NCI-H82 treated with DMSO at 0.1 percent for 48 hours (cell line): ENCODE results near the gene RAB44.
A peak's percentile ranks its signal among the peaks of the same experiment; 100 is the strongest.
"Not testable (repeated sequence)": the region's sequence is repeated elsewhere in the genome, so short reads cannot be mapped to it uniquely, and the experiment has no call there.

ENCODE experiments used
- DNase-seq: peaks from one replicate; lab custom pipeline; 2025; ENCODE audit not compliant: unreplicated experiment; lab: John Stamatoyannopoulos, UW

Gene RAB44

DNA sequence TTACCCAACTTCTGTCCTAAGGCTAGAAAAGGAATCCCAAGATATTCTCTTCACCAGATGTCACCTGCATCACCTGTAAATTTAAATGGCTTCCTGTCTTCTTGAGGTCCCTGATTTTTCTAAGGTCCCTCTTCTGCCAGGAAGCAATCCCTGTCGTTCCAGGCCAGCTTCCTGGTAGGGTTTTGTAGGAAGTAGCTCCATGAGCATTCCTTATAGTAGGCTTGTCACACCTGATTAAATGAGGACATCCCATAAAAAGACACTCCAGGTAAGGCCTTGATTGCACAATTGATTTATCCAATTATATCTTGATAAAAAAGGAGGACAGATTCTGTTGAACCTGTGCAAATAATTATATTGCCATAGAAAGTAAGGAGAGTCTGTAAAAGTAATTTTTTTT, 8.7 kb downstream of the RAB44 start:
- no peak for DNase-seq

GRCh38 chr6:36712816-36713215, 15.2 kb downstream of the RAB44 start:
- no peak for DNase-seq

DNA sequence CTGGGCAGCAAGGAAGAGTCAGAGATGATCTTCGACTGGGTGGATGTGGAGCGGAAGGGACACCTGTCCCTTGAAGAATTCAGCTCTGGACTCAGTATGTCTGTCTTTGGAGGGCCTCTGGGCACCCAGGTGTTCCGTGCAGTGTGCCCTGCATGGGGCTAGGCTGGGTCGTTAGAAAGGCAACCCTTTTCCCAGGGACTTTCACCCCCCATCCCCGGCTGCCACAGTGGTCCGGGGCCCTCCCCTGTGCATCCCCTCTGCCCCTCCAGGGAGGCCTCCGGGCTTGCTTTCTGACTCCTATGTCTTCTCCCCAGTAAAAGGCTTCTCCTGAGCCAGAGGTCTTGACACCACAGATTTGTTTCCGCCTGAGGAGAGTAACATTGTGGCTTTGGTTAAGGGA, 16.2 kb downstream of the RAB44 start:
- no peak for DNase-seq

DNA sequence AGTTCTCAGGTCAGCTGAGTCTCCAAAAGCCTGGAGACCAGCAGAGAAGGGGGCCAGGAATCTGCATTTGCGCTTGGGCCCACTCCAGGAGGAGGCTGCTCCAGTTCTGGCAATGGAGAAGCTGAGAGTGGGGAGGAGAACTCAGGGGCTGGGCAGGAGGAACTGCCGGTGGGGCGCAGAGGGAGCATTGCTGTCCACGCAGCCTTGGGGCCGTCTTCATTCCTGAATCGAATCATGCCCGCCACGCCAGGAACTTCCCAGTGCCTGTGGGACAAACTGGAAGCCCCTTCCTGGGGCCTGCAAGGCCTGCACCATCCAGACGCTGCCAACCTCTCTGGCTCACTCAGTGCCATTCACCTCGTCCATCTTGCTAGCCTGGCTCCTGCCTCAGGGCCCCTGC, 16.9 kb downstream of the RAB44 start:
- DNase-seq, result no peak

DNA sequence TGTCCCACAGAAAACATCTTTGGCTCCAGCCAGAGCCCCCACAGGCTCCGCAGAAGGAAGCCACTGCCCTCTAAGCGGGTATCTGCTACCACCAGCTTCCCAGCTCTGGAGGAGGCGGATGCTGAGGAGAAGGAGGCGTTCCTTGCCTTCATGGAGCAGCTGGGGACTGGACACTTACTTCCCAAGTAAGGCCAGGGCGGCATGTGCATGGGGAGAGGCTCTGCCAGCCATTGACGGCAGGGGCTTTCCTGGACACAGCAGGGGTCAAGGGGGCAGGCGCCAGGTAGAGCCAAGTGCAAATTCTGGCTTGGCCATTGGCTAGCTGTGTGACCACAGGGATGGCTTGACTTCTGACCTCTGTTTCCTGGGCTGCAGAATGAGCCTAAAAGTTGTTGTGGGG, 17.8 kb downstream of the RAB44 start:
- no peak for DNase-seq

GRCh38 chr6:36716476-36717093, 19.0 kb downstream of the RAB44 start:
- DNase-seq, result no peak

DNA sequence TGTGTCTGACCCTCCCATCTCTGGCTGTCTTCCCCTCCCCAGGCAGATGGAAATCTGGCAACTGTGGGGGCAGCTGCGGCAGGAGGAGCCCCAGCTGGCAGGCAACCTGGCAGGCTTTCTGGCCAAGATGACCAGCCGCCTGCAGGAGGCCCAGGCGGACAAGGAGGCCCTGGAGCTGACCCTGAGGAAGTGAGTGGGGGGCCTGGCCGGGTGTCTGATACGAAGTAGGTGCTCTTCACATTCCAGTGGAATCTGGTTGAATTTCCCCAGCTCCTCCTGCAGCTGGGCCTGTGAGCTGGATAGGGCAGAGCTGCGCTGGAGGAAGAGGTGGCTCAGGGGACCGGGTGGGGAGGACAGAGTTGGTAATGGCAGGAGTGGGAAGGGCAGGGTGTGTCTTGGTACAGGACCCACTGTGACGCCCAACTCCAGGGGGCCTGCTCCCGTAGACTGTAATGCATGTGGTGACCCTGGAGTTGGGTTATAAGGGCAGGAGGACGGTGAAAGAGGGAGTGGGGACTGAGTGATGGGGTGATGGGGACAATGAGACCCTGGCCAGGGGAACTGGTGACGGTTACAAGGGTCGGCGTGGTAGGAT, 19.7 kb downstream of the RAB44 start:
- no peak for DNase-seq

DNA sequence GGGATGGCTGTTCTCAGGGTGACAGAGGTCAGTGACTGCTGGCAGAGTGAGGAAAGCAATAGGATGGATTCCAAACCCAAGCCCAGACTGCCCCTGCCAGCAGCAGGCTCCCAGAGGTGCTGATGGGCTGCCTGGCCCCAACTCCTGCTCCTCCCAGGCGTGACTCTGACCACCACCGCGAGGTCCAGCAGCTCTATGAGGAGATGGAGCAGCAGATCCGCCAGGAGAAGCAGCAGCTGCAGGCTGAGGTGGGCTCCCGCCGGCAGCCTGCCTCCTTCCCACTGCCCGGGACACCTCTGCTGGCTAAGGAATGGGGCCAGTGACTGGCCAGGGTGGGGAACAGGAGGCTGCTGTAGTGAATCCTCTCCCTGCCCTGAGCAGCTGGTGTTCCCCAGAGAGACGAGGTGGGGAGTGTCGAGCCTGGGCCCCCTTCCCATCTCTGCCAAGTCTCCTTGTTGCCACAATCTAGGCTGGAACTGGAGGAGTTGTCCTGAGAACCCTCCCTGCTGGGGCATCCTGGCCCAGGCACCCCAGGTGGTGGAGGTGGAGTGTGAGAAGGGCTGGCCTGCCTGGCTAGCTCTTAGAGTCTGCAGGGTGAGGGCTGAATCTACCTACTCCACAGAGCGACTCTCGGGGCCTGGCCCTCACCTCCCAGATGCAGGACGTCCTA, 20.4 kb downstream of the RAB44 start:
- no peak for DNase-seq

DNA sequence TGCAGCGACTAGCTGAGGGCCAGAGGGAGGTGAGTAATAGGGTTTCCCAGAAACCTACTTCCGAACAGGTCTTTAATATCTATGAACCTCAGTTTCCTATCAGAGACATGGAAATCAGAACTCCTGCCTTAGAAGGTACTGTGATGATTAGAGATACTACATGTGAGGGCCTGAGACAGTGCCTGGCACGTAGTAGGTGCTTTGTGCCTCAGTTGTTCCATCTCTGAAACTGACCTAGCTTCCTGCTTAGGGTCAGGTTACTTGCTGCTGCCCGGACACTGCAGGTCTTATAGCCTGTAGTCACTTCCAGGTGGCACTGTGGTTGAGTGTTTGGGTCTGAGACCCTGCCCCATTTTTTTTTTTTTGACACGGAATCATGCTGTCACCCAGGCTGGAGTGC, 20.9 kb downstream of the RAB44 start:
- no peak for DNase-seq

GRCh38 chr6:36719126-36719525, 21.5 kb downstream of the RAB44 start:
- DNase-seq, result no peak

DNA sequence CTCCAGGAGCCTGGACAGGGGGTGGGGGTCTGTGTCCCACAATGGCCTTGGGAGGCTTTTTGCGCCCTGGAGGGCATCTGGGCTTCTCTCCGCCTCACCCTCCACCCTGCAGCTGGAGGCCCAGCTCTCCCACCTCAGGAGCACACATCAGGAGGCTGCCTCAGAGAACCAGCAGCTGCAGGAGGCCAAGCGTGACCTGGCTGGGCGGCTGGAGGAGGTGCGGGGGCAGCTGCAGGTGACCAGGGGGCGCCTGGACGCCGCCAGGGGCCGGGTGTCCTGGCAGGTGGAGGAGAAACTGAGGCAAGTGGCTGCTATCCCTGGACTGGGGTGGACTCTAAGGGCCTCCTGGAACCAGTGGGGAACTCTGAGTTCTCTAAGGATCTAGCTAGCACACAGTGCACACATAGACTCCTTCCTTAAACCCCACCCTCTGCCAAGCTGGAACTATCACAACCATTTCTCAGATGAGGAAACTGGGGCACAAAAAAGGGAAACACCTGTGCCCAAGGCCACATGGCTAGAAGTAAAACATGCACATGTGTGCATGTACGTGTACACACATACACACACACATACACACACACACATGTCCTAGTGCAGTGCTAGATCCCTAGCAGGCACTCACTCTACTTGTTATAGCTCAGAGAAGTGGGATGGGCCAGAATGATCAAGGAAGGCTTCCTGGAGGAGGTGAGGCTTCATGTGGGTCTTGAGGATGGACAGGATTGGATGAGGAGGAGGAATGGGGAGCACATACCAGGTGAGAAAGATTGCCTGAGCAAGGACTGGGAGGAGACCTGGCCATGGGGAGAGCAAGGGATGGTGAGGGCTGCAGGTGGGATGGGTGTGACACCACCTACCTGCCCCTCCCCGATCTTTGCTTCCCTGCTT, 22.9 kb downstream of the RAB44 start:
- DNase-seq, result no peak

- DNase-seq, result no peak
Measured at GRCh38 chr6:36721369-36722140, 23.9 kb downstream of the RAB44 start.

- DNase-seq, result no peak
Measured at GRCh38 chr6:36722365-36722764, 24.7 kb downstream of the RAB44 start.

- no peak for DNase-seq
Measured at GRCh38 chr6:36722879-36723278, 25.3 kb downstream of the RAB44 start.

DNA sequence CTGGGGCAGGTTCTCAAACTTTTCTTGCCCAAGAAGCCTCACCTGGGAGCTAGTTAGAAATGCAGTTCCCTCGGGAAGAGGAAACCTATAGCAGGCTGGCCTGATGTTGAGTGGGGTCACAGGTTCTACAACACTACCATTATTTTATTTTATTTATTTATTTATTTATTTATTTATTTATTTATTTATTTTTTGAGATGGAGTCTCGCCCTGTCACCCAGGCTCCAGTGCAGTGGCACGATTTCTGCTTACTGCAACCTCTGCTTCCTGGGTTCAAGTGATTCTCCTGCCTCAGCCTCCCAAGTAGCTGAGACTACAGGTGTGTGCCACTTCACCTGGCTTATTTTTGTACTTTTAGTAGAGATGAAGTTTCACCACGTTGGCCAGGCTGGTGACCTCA, 26.4 kb downstream of the RAB44 start:
- not testable (repeated sequence) for DNase-seq

GRCh38 chr6:36724514-36725390, 27.1 kb downstream of the RAB44 start:
- DNase-seq, result peak; percentile 5

DNA sequence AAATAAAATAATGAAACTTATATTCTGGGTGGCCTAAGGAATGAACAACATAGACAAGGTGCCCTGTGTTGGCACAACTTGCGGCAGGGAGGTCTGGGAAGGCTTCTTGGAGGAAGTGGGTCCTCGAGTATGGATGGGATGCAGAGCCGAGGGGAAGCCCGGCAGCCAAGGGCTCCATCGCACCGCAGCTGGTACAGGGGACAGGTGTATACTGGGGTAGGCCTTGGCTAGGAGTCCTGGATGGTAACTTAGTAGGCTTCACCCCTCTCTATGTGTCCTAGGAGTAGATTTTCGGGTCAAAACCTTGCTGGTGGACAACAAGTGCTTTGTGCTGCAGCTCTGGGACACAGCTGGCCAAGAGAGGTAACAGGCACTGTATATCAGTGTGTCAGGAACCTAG, 28.0 kb downstream of the RAB44 start:
- no peak for DNase-seq

- DNase-seq, result peak; percentile 8
Measured at GRCh38 chr6:36727505-36728021, 29.9 kb downstream of the RAB44 start.

DNA sequence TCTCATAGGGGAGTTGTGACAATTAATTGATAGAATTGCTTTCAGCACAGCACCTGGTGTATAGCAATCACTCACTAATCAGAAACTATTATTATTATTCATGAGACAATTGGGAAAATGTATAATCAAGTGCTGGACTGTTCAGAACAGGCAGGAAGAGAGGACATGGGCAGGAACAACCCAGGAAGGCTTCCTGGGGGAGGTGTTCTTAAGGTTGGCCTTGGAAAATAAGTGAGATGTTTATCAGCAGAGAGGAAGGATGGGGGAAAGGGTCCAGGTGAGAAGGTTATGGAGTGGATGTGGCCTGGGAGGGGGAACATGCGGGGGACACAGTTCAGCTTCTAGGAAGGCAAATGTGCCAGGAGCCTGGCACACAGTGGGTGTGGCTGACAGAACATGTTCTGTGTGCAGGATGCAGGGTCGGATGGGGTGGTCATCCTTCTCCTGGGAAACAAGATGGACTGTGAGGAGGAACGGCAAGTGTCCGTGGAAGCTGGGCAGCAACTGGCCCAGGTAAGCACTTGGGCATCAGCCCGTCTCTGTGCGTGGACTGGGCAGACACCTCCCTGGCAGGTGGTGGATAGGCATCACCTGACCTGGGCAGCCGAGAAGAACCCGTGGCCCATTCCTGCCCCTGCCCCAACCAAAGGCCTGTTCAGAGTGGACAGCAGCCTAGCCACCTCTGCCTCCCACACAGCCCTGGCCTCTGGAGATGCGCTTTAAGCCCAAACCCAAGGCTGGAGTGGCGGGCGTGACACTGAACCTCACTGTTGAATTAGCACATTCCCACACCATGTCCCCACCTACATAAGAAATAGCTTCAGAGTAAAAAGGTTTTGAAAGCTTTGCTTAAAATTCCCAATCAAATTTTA, 30.9 kb downstream of the RAB44 start:
- DNase-seq, result no peak
